ENCODE data around the gene P2RY14. TPM values are rescaled to one million over a fixed set of nuclear protein-coding genes. Genes with fewer than 3 reads are reported as not detected.

Gene P2RY14
- total RNA-seq, 1 donor from 2014 or later, result 0.11 TPM

GRCh38 chr3:151195826-151196225 is 82.5 kb downstream of the P2RY14 start:
- no peak for TF ChIP-seq CTCF (IDR thresholded peaks at IDR 0.05; ENCODE audit: insufficient read depth, low read depth, low read length)
- TF ChIP-seq EZH2 (IDR thresholded peaks at IDR 0.05; ENCODE audit: insufficient read depth, low read length), result no peak
- Histone ChIP-seq H2AFZ (ENCODE audit: low read depth, low read length) (no peak overlapping the region), H4K20me1 (ENCODE audit: insufficient read depth, low read length) (no peaks in the 10 kb centered on the region), H3K4me2 (ENCODE audit: low read length) (no peak overlapping the region), H3K36me3 (ENCODE audit: insufficient read depth, low read length) (no peaks in the 10 kb centered on the region), H3K9ac (ENCODE audit: low read length) (no peak overlapping the region), H3K79me2 (ENCODE audit: insufficient read depth, low read length) (no peaks in the 10 kb centered on the region), H3K9me3 (ENCODE audit: insufficient read depth, low read depth, low read length) (no peaks in the 10 kb centered on the region), H3K27me3 (ENCODE audit: insufficient read depth, low read length) (no peaks in the 10 kb centered on the region), H3K4me1 (ENCODE audit: insufficient read depth, low read length) (no peaks in the 10 kb centered on the region), H3K4me3 (ENCODE audit: insufficient read depth, low read depth, low read length) (no peak overlapping the region), H3K27ac (ENCODE audit: low read depth, low read length) (no peak overlapping the region)
- Mint-ChIP-seq H3K9me3 (ENCODE audit: unreplicated experiment) (no peaks in the 10 kb centered on the region), H3K4me3 (ENCODE audit: unreplicated experiment) (no peak overlapping the region), H3K36me3 (ENCODE audit: low read depth, unreplicated experiment) (no peaks in the 10 kb centered on the region), H3K4me1 (ENCODE audit: low read depth, unreplicated experiment) (peaks cover 20% of the 10 kb centered on the region), H3K27me3 (ENCODE audit: low read depth, unreplicated experiment) (no peaks in the 10 kb centered on the region), H3K27ac (ENCODE audit: unreplicated experiment) (peak overlapping the region; percentile 56)
- no peak for FAIRE-seq
- DNase-seq (ENCODE audit: low read depth), result no peak

DNA sequence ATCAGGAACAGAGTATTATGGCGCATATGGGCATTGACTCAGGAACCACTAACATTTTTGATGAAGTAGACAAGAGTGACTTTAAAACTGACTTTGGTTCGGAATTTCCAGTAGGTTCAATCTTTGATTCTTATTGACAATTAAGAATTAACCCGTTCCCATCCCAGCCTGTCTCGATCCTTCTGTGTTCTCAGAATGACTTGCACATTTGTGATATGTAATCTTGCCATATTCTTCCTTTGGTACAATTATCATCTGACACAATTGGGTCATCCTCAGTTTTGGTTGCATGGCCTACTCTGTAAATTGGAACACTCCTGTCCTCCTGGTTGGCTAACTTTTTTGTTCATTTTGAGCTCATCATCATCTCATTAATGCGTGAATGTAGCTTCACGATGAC is 85.8 kb downstream of the P2RY14 start:
- peaks cover 11% of the 10 kb centered on the region for H3K4me1 Mint-ChIP-seq (ENCODE audit: low read depth, unreplicated experiment)
- H3K4me2 ChIP-seq (ENCODE audit: low read length), result no peak overlapping the region
- peaks cover 3% of the 10 kb centered on the region for H3K36me3 Mint-ChIP-seq (ENCODE audit: low read depth, unreplicated experiment)
- H3K27me3 ChIP-seq (ENCODE audit: insufficient read depth, low read length), result no peaks in the 10 kb centered on the region
- no peaks in the 10 kb centered on the region for H3K9me3 Mint-ChIP-seq (ENCODE audit: unreplicated experiment)
- no peak overlapping the region for H3K4me3 ChIP-seq (ENCODE audit: insufficient read depth, low read depth, low read length)
- no peaks in the 10 kb centered on the region for H3K9me3 ChIP-seq (ENCODE audit: insufficient read depth, low read depth, low read length)
- H4K20me1 ChIP-seq (ENCODE audit: insufficient read depth, low read length), result no peaks in the 10 kb centered on the region
- no peaks in the 10 kb centered on the region for H3K27me3 Mint-ChIP-seq (ENCODE audit: low read depth, unreplicated experiment)
- H2AFZ ChIP-seq (ENCODE audit: low read depth, low read length), result no peak overlapping the region
- no peaks in the 10 kb centered on the region for H3K79me2 ChIP-seq (ENCODE audit: insufficient read depth, low read length)
- H3K4me3 Mint-ChIP-seq (ENCODE audit: unreplicated experiment), result no peak overlapping the region
- no peak overlapping the region for H3K27ac Mint-ChIP-seq (ENCODE audit: unreplicated experiment)
- no peak overlapping the region for H3K9ac ChIP-seq (ENCODE audit: low read length)
- no peak overlapping the region for H3K27ac ChIP-seq (ENCODE audit: low read depth, low read length)
- TF ChIP-seq CTCF (IDR thresholded peaks at IDR 0.05; ENCODE audit: insufficient read depth, low read depth, low read length) (no peak), EZH2 (IDR thresholded peaks at IDR 0.05; ENCODE audit: insufficient read depth, low read length) (no peak)
- H3K36me3 ChIP-seq (ENCODE audit: insufficient read depth, low read length), result no peaks in the 10 kb centered on the region
- no peak for FAIRE-seq
- no peaks in the 10 kb centered on the region for H3K4me1 ChIP-seq (ENCODE audit: insufficient read depth, low read length)
- no peak for DNase-seq (ENCODE audit: low read depth)

DNA sequence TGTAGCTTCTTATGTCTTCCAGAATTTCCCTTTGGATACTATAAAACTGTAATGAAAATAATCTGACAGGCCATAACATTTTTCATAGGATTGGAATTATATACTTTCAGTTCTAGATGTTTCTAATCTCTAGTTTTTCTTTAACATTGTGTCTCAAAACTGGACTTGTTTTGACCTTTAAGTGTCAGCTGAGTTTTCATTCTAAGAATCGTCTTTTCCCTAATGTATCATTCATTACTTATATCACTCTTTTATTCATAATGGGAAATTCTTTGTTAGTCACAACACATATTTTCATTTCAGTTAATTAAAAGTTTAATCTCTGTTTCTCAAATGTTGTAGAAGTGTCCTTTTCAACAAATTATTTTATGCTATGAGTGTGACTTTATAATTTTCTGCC is 87.2 kb downstream of the P2RY14 start:
- Mint-ChIP-seq H3K4me1 (ENCODE audit: low read depth, unreplicated experiment) (peaks cover 5% of the 10 kb centered on the region), H3K36me3 (ENCODE audit: low read depth, unreplicated experiment) (peaks cover 3% of the 10 kb centered on the region), H3K27ac (ENCODE audit: unreplicated experiment) (no peak overlapping the region), H3K4me3 (ENCODE audit: unreplicated experiment) (no peak overlapping the region), H3K9me3 (ENCODE audit: unreplicated experiment) (no peaks in the 10 kb centered on the region), H3K27me3 (ENCODE audit: low read depth, unreplicated experiment) (no peaks in the 10 kb centered on the region)
- H3K27me3 ChIP-seq (ENCODE audit: insufficient read depth, low read length), result no peaks in the 10 kb centered on the region
- H3K4me1 ChIP-seq (ENCODE audit: insufficient read depth, low read length), result no peaks in the 10 kb centered on the region
- H3K36me3 ChIP-seq (ENCODE audit: insufficient read depth, low read length), result no peaks in the 10 kb centered on the region
- H2AFZ ChIP-seq (ENCODE audit: low read depth, low read length), result no peak overlapping the region
- no peak overlapping the region for H3K27ac ChIP-seq (ENCODE audit: low read depth, low read length)
- TF ChIP-seq EZH2 (IDR thresholded peaks at IDR 0.05; ENCODE audit: insufficient read depth, low read length) (no peak), CTCF (IDR thresholded peaks at IDR 0.05; ENCODE audit: insufficient read depth, low read depth, low read length) (no peak)
- no peak overlapping the region for H3K4me3 ChIP-seq (ENCODE audit: insufficient read depth, low read depth, low read length)
- no peak for DNase-seq (ENCODE audit: low read depth)
- H3K4me2 ChIP-seq (ENCODE audit: low read length), result no peak overlapping the region
- no peaks in the 10 kb centered on the region for H4K20me1 ChIP-seq (ENCODE audit: insufficient read depth, low read length)
- no peaks in the 10 kb centered on the region for H3K9me3 ChIP-seq (ENCODE audit: insufficient read depth, low read depth, low read length)
- H3K9ac ChIP-seq (ENCODE audit: low read length), result no peak overlapping the region
- FAIRE-seq, result no peak
- H3K79me2 ChIP-seq (ENCODE audit: insufficient read depth, low read length), result no peaks in the 10 kb centered on the region

All from astrocyte (in vitro differentiated cells and primary cell).